HG02798 (cell line): ENCODE results near the gene APOBEC4.

Experiments
- ATAC-seq: cut with Tn5 transposase; IDR thresholded peaks from one replicate; pipeline ENCODE4 v1.9.1; 2021; ENCODE audit warnings: mild to moderate bottlenecking; ENCODE audit not compliant: unreplicated experiment, poor library complexity

APOBEC4 gene

GRCh38 chr1:183675883-183676585 is 22.9 kb upstream of the APOBEC4 start:
- ATAC-seq = no peak

GRCh38 chr1:183675381-183675780 is 22.3 kb upstream of the APOBEC4 start:
- ATAC-seq = no peak

GRCh38 chr1:183674886-183675285 is 21.8 kb upstream of the APOBEC4 start:
- ATAC-seq = no peak

GRCh38 chr1:183674339-183674738 is 21.2 kb upstream of the APOBEC4 start:
- no peak for ATAC-seq

GRCh38 chr1:183673605-183674323 is 20.6 kb upstream of the APOBEC4 start:
- no peak for ATAC-seq

- ATAC-seq = no peak
Measured at GRCh38 chr1:183670169-183670568, 17.1 kb upstream of the APOBEC4 start.

- no peak for ATAC-seq
Measured at GRCh38 chr1:183656355-183656754, 3.2 kb upstream of the APOBEC4 start.

- peak; percentile 52 for ATAC-seq
Measured at GRCh38 chr1:183655562-183656075, 2.5 kb upstream of the APOBEC4 start.

GRCh38 chr1:183654706-183655105 is 1.6 kb upstream of the APOBEC4 start:
- no peak for ATAC-seq

- peak; percentile 34 for ATAC-seq
Measured at GRCh38 chr1:183653876-183654451, 848 bp upstream of the APOBEC4 start.

GRCh38 chr1:183653462-183653794 is 312 bp upstream of the APOBEC4 start:
- ATAC-seq = no peak

GRCh38 chr1:183652107-183652506 is 1.0 kb downstream of the APOBEC4 start:
- ATAC-seq = peak; percentile 68

GRCh38 chr1:183651612-183652011 is 1.5 kb downstream of the APOBEC4 start:
- ATAC-seq = no peak

GRCh38 chr1:183648042-183648441 is 5.1 kb downstream of the APOBEC4 start:
- ATAC-seq = no peak

- no peak for ATAC-seq
Measured at GRCh38 chr1:183646776-183647175, 6.3 kb downstream of the APOBEC4 start.

GRCh38 chr1:183645531-183645930 is 7.6 kb downstream of the APOBEC4 start:
- no peak for ATAC-seq

GRCh38 chr1:183642166-183642565 is 10.9 kb downstream of the APOBEC4 start:
- ATAC-seq = no peak

- ATAC-seq = no peak
Measured at GRCh38 chr1:183640193-183640592, 12.9 kb downstream of the APOBEC4 start.

- ATAC-seq = no peak
Measured at GRCh38 chr1:183638649-183639387, 14.3 kb downstream of the APOBEC4 start.

GRCh38 chr1:183636783-183637182 is 16.3 kb downstream of the APOBEC4 start:
- no peak for ATAC-seq

GRCh38 chr1:183636334-183636682 is 16.8 kb downstream of the APOBEC4 start:
- peak; percentile 0 for ATAC-seq
